ENCODE measurements around the gene OSBPL8.

- TF ChIP-seq TAF1 (IDR thresholded peaks at IDR 0.05; ENCODE audit: low read depth, low read length) (no peak), POLR2AphosphoS5 (IDR thresholded peaks at IDR 0.05; ENCODE audit: low read depth, low read length) (no peak)
These were observed 78.8 kb downstream of the OSBPL8 start for GRCh38 chr12:76480796-76481195.

Measured in GM12891 (cell line).